ENCODE data around the gene SLC12A6. TPM values are rescaled to one million over a fixed set of nuclear protein-coding genes. Genes with fewer than 3 reads are reported as not detected.
A peak's percentile ranks its signal among the peaks of the same experiment; 100 is the strongest.

The SLC12A6 gene
- total and polyA plus RNA-seq, 2 of the 13 experiments (the other 11 are each of a cell fraction or from before 2014, with no cell fraction given), result 15.2 to 30.1 TPM

GRCh38 chr15:34336991-34337556 lies 507 bp downstream of the SLC12A6 start:
- peak overlapping the region; percentile 83 to 97 (median 83) for H3K4me3 ChIP-seq (replicated peaks in 1 of 3; ENCODE audit: insufficient read depth in 1 of 3, low read depth in 2 of 3, low read length in 3 of 3)
- ATAC-seq (peak; percentile 34), FAIRE-seq (no peak), DNase-seq (ENCODE audit: low spot score) (no peak)
- no peak overlapping the region for H2AFZ ChIP-seq (ENCODE audit: low read length)
- no peaks in the 10 kb centered on the region for H3K9me3 ChIP-seq (ENCODE audit: low read length)
- in situ Hi-C loops (cut with HindIII; ENCODE audit: extremely low pct_ligation_motif_present, low pct_unique_long_range_greater_than_20kb), result no loop called here
- peaks cover 0 to 3% of the 10 kb centered on the region in 2 experiments; a peak in 1 of 5 replicates for H3K36me3 ChIP-seq (replicated peaks in 1 of 2; ENCODE audit: control insufficient read depth in 1 of 2, insufficient read depth in 2 of 2, low read length in 2 of 2)
- peak overlapping the region; percentile 93 for H3K4me2 ChIP-seq (ENCODE audit: low read depth, low read length)
- BruUV-seq (replicated peaks), result no TSS peak
- H3K27ac ChIP-seq (ENCODE audit: extremely low read length, insufficient read depth, low read length), result peak overlapping the region; percentile 78
- ChIA-PET POLR2A (interaction anchor here (0.9 to 1.9 kb wide), 6 partner anchors 9 to 633 kb away, joined by 3 to 16 read pairs (median 4); partner anchors contain the start of genes AQR, GOLGA8B and KATNBL1), CTCF (ENCODE audit: low intra/inter-chr PET ratio, low total read pairs) (no interaction called here)
- peaks cover 48% of the 10 kb centered on the region for H3K4me1 ChIP-seq (ENCODE audit: insufficient read depth, low read length)
- intact Hi-C loops (cut with micrococcal nuclease; ENCODE audit: unreplicated experiment), result no loop called here
- H4K20me1 ChIP-seq (ENCODE audit: insufficient read depth, low read length), result no peaks in the 10 kb centered on the region
- no peaks in the 10 kb centered on the region; a peak in 1 of 5 replicates for H3K27me3 ChIP-seq (ENCODE audit: control insufficient read depth in 1 of 2, insufficient read depth in 2 of 2, low read length in 2 of 2)
- 9% methylated on average over 17 of the region's 26 CpGs for WGBS (ENCODE audit: low lambda C conversion rate)
- peak overlapping the region; percentile 81 for H3K9ac ChIP-seq (ENCODE audit: insufficient read depth, low read depth, low read length)
- H3K79me2 ChIP-seq (ENCODE audit: insufficient read depth, low read length), result peaks cover 10% of the 10 kb centered on the region
- TF ChIP-seq NFAT5 (CRISPR knock-in tag; IDR thresholded peaks at IDR 0.05) (no peak), MAF1 (CRISPR knock-in tag; IDR thresholded peaks at IDR 0.05; ENCODE audit: borderline replicate concordance) (no peak), KAT2B (IDR thresholded peaks at IDR 0.05; ENCODE audit: borderline replicate concordance, low read depth, low read length) (no peak), ZNF382 (CRISPR knock-in tag; IDR thresholded peaks at IDR 0.05; ENCODE audit: borderline replicate concordance) (no peak), XRCC5 (optimal IDR thresholded peaks at IDR 0.05; ENCODE audit: low read length) (no peak), ZNF710 (CRISPR knock-in tag; IDR thresholded peaks at IDR 0.05; ENCODE audit: borderline replicate concordance) (0 out of 2 replicates have a peak, but pooled peaks have one; percentile 3), SAFB2 (CRISPR knock-in tag; IDR thresholded peaks at IDR 0.05; ENCODE audit: borderline replicate concordance, low read depth) (0 out of 2 replicates have a peak, but pooled peaks have one; percentile 9), ERF (CRISPR knock-in tag; IDR thresholded peaks at IDR 0.05) (no peak), ZGPAT (CRISPR knock-in tag; IDR thresholded peaks at IDR 0.05) (peak; percentile 3; the same call in 1 of the 2 replicates)

Data from HepG2 (cell line).